VCaP (cell line): ENCODE results near the gene STK11IP.
A peak's percentile ranks its signal among the peaks of the same experiment; 100 is the strongest.

Source experiments
- H3K27ac ChIP-seq: fragments of 450-650 bp; 2 replicates; pipeline ENCODE4 v1.5.1; 2017
- CTCF ChIP-seq: fragments of 450-650 bp; conservative IDR thresholded peaks from 2 replicates; pipeline ENCODE4 v1.5.1; 2017; ENCODE audit warnings: mild to moderate bottlenecking, moderate library complexity

The STK11IP gene

GRCh38 chr2:219560037-219560892, 37.4 kb upstream of the STK11IP start:
- H3K27ac ChIP-seq: no peak overlapping the region
- TF ChIP-seq CTCF: peak; percentile 76

GRCh38 chr2:219560893-219561178, 36.8 kb upstream of the STK11IP start:
- H3K27ac ChIP-seq: no peak overlapping the region
- TF ChIP-seq CTCF: no peak

DNA sequence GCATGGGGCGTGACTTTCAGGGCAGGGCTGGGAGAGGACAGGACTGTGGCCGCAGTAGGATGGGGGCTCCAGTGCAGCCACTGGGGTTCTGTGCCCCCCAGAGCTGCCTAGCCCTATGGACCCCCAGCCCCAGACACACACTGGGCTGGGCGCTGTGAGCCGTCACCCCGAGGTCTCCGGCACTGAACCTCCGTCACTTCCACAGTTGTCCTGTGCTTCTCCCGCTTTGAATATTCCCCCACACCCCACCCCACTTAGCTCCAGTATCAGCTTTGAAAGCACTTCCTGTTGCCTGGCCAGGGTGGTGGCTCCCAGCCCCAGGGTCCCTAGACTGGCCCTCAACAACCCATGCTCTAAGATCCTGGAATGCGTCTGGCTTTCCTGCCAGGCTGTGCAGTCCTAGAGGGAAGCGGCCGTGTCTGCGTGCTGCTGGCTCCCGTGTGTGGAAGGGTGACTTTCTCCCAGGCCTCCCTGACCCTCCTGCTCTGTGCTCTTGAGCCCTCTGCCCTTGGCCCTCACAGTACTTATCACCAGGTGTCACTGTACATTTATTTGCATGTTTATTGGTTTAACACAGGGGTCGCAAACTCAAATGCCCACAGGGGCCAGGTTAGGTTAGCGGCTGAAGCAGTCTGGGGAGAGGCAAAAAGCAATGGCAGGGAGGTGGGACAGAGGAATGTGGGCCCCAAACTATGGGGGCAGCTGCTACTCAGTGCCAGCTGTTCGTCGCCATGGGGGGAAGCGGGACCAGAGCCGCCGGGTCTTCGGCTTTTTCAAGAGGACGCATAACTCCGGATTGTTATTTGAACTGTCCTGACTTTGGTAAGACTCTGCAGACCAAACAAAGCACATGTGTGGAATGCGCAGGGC, 36.2 kb upstream of the STK11IP start:
- no peak overlapping the region for H3K27ac ChIP-seq
- no peak for TF ChIP-seq CTCF

DNA sequence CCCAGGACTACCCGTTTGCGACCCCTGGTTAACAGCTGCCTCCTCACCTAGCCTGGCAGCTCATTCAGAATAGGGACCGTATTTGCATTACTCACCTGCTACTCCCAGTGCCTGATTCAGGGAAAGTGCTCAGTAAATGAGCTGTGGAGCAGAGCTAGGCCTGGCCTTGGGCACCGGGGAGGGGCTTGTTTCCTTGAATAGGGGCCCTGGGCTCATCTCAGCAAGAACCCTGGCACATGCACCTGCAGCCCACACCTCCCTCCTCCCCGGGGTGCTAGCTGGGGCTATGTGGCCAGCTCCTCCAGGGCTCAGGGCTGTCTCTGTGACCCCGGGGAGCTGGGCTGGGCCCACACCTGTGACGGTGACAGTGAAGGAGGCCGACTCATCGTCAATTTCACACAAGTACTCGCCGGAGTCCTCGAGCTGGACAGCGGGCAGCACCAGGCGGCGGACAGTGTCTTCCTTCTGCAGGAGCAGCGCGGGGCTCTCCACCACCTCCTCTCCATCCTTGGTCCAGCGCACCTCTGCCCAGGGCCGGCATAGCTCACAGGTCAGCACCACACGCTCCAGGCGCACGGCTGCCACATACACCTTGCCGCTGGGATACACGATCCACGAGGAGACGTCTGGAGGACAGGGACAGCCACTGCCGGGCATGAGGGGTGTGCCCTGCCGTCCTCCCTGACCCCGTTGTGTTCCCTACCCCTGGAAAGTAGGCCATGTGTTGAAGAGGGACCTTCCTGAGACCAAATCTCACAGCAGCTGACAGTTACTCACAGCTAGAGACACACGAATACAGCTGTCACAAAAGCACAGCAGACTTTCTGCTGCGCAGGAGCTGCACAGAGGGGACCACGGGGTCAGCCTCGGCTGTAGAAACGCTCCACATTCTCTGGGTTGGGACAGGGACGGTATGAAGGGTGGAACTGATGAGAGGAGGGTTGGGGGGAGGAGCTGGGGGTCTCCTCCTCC, 35.3 kb upstream of the STK11IP start:
- H3K27ac ChIP-seq: no peak overlapping the region
- no peak for TF ChIP-seq CTCF

GRCh38 chr2:219563271-219563928, 34.3 kb upstream of the STK11IP start:
- no peak for TF ChIP-seq CTCF
- H3K27ac ChIP-seq: no peak overlapping the region

GRCh38 chr2:219565130-219566080, 32.3 kb upstream of the STK11IP start:
- H3K27ac ChIP-seq: no peak overlapping the region

More at GRCh38 chr2:219565130-219566080, 32.3 kb upstream of the STK11IP start:
- TF ChIP-seq CTCF: no peak
